OCI-LY1 (cell line): Measurements from ENCODE around the gene SP7.

Source experiments
- H2AFZ ChIP-seq: fragments of 200-600 bp; sonication (generic), shearing (Covaris generic); 2 replicates; pipeline ENCODE4 v1.6.0; 2014; ENCODE audit warnings: antibody characterized with exemption, mild to moderate bottlenecking, low read length
- H3F3A ChIP-seq: fragments of 200-600 bp; sonication (generic), shearing (Covaris generic); 2 replicates; pipeline ENCODE4 v1.6.0; 2014; ENCODE audit warnings: mild to moderate bottlenecking, antibody characterized with exemption, low read length, moderate library complexity; ENCODE audit not compliant: insufficient read depth
- H3K27ac ChIP-seq: fragments of 200-600 bp; sonication (generic); 2 replicates; pipeline ENCODE4 v1.5.1; 2014; ENCODE audit warnings: low read length, mixed run types, mild to moderate bottlenecking, low read depth; ENCODE audit not compliant: poor library complexity, severe bottlenecking
- H3K27me3 ChIP-seq: fragments of 200-600 bp; sonication (generic); 2 replicates; pipeline ENCODE4 v1.6.0; 2014; ENCODE audit warnings: antibody characterized with exemption, mild to moderate bottlenecking, low read length, moderate library complexity; ENCODE audit not compliant: insufficient read depth
- H3K36me3 ChIP-seq: fragments of 200-600 bp; sonication (generic); 2 replicates; pipeline ENCODE4 v1.6.1; 2014; ENCODE audit warnings: mild to moderate bottlenecking, antibody characterized with exemption, low read length, moderate library complexity, mixed read lengths; ENCODE audit not compliant: insufficient read depth
- H3K4me1 ChIP-seq: fragments of 200-600 bp; sonication (generic); 2 replicates; pipeline ENCODE4 v1.5.1; 2014; ENCODE audit warnings: mild to moderate bottlenecking, low read length, moderate library complexity; ENCODE audit not compliant: insufficient read depth, severe bottlenecking
- H3K4me2 ChIP-seq: fragments of 200-600 bp; sonication (generic), shearing (Covaris generic); 2 replicates; pipeline ENCODE4 v1.6.1; 2014; ENCODE audit warnings: low read length
- H3K4me3 ChIP-seq: fragments of 200-600 bp; sonication (generic); 2 replicates; pipeline ENCODE4 v1.5.1; 2014; ENCODE audit warnings: low read length, low read depth, mild to moderate bottlenecking, mixed read lengths; ENCODE audit not compliant: poor library complexity, severe bottlenecking
- H3K79me2 ChIP-seq: fragments of 200-600 bp; shearing (Covaris generic); 2 replicates; pipeline ENCODE4 v1.6.1; 2016; ENCODE audit warnings: mixed run types, low read length, mixed read lengths; ENCODE audit not compliant: insufficient read depth
- H3K9ac ChIP-seq: fragments of 200-600 bp; sonication (generic), shearing (Covaris generic); 2 replicates; pipeline ENCODE4 v1.6.1; 2014; ENCODE audit warnings: mild to moderate bottlenecking, low read length, mixed read lengths
- H3K9me2 ChIP-seq: fragments of 200-600 bp; sonication (generic), shearing (Covaris generic); 2 replicates; pipeline ENCODE4 v1.6.1; 2014; ENCODE audit warnings: low read depth, mild to moderate bottlenecking, low read length, mixed read lengths
- H3K9me3 ChIP-seq: fragments of 200-600 bp; shearing (Covaris generic); 2 replicates; pipeline ENCODE4 v1.6.1; 2014; ENCODE audit warnings: low read length, mixed read lengths
- H4K20me1 ChIP-seq: fragments of 200-600 bp; sonication (generic), shearing (Covaris generic); 2 replicates; pipeline ENCODE4 v1.6.0; 2016; ENCODE audit warnings: mild to moderate bottlenecking, low read length; ENCODE audit not compliant: insufficient read depth
- EZH2 ChIP-seq: fragments of 200-600 bp; sonication (generic), shearing (Covaris generic); IDR thresholded peaks from 2 replicates; pipeline ENCODE4 v1.8.0; 2017; ENCODE audit warnings: borderline replicate concordance, mixed run types, mild to moderate bottlenecking, antibody characterized with exemption, low read length, moderate library complexity, mixed read lengths
- TF ChIP-seq, protein P1 (sequence below): fragments of 200-600 bp; sonication (generic), shearing (Covaris generic); IDR thresholded peaks from 2 replicates; pipeline ENCODE4 v1.5.1; 2017; ENCODE audit warnings: mild to moderate bottlenecking, antibody characterized with exemption, low read length, moderate library complexity, mixed read lengths

Gene SP7

DNA sequence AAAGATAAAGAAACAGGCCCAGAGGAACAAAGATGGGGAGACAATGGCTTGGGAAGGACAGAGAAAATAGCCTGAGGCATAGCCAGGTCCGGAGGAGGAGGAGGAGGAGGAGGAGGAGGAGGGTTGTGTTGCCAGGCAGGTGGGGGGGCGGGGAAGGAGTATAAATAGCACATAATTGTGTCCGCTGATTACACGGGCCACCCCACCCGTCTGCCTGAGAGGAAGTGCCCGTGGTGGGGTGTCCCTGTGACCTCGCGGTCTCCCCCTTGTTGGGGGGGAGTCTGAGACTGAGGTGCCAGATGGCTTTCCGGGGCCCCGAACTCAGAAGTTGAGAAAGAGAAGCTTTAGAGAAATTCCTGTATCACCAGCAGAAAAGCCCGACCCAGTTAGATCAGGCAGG, 1.9 kb upstream of the SP7 start:
- no peaks in the 10 kb centered on the region for H3F3A ChIP-seq
- H3K9me3 ChIP-seq = no peaks in the 10 kb centered on the region
- no peak overlapping the region for H2AFZ ChIP-seq
- no peaks in the 10 kb centered on the region for H4K20me1 ChIP-seq
- H3K79me2 ChIP-seq = no peaks in the 10 kb centered on the region
- H3K27ac ChIP-seq = no peak overlapping the region
- H3K9me2 ChIP-seq = no peaks in the 10 kb centered on the region
- no peaks in the 10 kb centered on the region for H3K4me1 ChIP-seq
- H3K4me2 ChIP-seq = no peak overlapping the region
- no peaks in the 10 kb centered on the region for H3K36me3 ChIP-seq
- H3K9ac ChIP-seq = no peak overlapping the region
- TF ChIP-seq, protein P1, sequence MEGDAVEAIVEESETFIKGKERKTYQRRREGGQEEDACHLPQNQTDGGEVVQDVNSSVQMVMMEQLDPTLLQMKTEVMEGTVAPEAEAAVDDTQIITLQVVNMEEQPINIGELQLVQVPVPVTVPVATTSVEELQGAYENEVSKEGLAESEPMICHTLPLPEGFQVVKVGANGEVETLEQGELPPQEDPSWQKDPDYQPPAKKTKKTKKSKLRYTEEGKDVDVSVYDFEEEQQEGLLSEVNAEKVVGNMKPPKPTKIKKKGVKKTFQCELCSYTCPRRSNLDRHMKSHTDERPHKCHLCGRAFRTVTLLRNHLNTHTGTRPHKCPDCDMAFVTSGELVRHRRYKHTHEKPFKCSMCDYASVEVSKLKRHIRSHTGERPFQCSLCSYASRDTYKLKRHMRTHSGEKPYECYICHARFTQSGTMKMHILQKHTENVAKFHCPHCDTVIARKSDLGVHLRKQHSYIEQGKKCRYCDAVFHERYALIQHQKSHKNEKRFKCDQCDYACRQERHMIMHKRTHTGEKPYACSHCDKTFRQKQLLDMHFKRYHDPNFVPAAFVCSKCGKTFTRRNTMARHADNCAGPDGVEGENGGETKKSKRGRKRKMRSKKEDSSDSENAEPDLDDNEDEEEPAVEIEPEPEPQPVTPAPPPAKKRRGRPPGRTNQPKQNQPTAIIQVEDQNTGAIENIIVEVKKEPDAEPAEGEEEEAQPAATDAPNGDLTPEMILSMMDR = no peak
- TF ChIP-seq EZH2 = no peak
- H3K27me3 ChIP-seq = peaks cover 13% of the 10 kb centered on the region
- H3K4me3 ChIP-seq = no peak overlapping the region

DNA sequence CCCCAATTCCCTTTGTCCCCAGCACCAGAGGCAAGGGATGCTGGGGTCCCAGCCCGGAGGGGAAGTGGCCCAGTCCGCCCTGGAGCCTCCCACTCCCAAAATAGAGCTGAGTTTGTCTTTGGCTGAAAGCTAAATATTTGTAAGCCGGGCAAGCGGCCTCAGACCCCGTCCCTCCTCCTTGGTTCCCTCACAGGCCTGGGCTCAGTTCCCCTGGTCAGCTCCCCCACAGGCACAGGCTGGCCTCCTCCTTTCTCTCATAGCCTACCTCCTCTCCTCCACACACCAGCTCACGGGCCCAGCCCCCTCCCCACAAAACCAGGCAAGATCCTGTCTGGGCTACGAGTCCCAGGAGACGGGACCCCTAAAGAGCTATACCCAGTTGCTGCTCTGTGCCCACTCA, 1.3 kb downstream of the SP7 start:
- no peaks in the 10 kb centered on the region for H3K36me3 ChIP-seq
- peaks cover 21% of the 10 kb centered on the region for H3K27me3 ChIP-seq
- H3K4me1 ChIP-seq = no peaks in the 10 kb centered on the region
- H3F3A ChIP-seq = no peaks in the 10 kb centered on the region
- TF ChIP-seq EZH2 = no peak
- TF ChIP-seq, protein P1 = no peak
- no peaks in the 10 kb centered on the region for H3K79me2 ChIP-seq
- no peak overlapping the region for H3K4me2 ChIP-seq
- H2AFZ ChIP-seq = no peak overlapping the region
- no peak overlapping the region for H3K9ac ChIP-seq
- no peaks in the 10 kb centered on the region for H4K20me1 ChIP-seq
- no peaks in the 10 kb centered on the region for H3K9me2 ChIP-seq
- H3K27ac ChIP-seq = no peak overlapping the region
- no peak overlapping the region for H3K4me3 ChIP-seq
- H3K9me3 ChIP-seq = no peaks in the 10 kb centered on the region

DNA sequence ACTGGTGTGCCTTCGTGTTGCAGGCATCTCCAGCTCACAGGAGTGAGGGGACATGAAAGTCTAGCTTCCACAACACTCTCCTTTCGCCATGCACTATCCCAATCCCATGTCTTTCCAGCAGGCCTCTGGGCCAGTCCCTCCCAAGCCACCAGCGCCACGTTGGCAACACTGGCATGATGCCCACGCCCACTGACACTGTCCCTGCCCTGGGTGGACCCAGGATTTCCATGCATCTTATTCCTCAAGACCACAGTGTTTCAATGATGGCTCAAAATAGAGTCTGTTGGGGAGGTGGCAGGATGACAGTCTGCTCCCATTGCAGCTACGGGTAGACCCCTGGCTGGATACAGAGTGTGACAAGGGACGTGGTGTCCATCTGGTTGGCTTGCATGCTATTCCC, 2.3 kb downstream of the SP7 start:
- no peak overlapping the region for H3K27ac ChIP-seq
- H3K79me2 ChIP-seq = no peaks in the 10 kb centered on the region
- no peak overlapping the region for H2AFZ ChIP-seq
- H3K27me3 ChIP-seq = peaks cover 21% of the 10 kb centered on the region
- H3K4me3 ChIP-seq = no peak overlapping the region
- H3K4me1 ChIP-seq = no peaks in the 10 kb centered on the region
- H3K9me2 ChIP-seq = no peaks in the 10 kb centered on the region
- no peak overlapping the region for H3K4me2 ChIP-seq
- TF ChIP-seq EZH2 = no peak
- TF ChIP-seq, protein P1 = no peak
- H3F3A ChIP-seq = no peaks in the 10 kb centered on the region
- H3K36me3 ChIP-seq = no peaks in the 10 kb centered on the region
- H3K9me3 ChIP-seq = no peaks in the 10 kb centered on the region
- no peaks in the 10 kb centered on the region for H4K20me1 ChIP-seq
- no peak overlapping the region for H3K9ac ChIP-seq
